Limb (tissue), 2 donors: ENCODE results near the gene HIVEP2.

Experiments
- DNase-seq, 2 donors: peaks; one replicate each; pipeline ENCODE4 v3.0.0-alpha.2; 2016; ENCODE audit errors: extremely low spot score in 2 of 2

HIVEP2 gene

GRCh38 chr6:142790257-142790656, 154.7 kb downstream of the HIVEP2 start:
- DNase-seq, result no peak

- DNase-seq, result no peak
Observed at GRCh38 chr6:142787422-142787821, 157.6 kb downstream of the HIVEP2 start.

- DNase-seq, result no peak
Observed at GRCh38 chr6:142786476-142786875, 158.5 kb downstream of the HIVEP2 start.

DNA sequence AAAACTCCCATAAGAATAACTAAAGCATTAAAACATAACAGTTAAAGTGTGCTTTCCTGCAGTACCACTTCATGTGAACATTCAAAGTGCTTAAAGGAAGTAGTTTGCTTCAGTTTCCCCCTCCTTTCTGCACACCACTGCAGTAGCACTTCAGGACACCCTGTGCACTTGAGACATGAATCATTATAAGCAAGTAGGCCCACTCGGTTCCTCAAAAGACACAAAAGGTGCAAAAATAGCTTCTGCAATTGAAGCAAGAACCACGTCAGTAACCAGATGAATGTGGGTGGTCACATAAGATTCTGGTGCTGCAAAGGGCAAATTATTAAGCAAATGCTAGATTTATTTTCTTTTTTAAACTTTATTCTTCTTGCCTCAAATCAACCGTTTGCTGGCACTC, 160.6 kb downstream of the HIVEP2 start:
- no peak for DNase-seq

DNA sequence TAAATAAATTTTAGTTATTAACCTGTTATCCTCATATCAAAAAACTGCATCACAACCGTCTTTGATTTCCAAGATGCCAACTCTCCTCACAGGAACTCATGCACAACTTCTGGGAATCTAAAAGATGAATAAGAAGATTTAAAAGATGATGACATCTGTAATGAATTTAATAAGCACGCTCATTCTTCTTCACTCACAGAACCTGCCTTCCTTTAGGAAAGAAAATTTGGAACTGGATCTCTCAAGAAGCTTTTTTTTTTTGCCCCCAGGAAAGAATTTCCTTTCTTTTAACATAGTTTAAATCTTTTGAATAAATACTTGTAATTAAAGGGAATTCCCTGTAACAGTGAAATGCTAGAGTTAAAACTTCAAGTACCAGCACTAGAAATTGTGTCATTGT, 161.5 kb downstream of the HIVEP2 start:
- no peak for DNase-seq

DNA sequence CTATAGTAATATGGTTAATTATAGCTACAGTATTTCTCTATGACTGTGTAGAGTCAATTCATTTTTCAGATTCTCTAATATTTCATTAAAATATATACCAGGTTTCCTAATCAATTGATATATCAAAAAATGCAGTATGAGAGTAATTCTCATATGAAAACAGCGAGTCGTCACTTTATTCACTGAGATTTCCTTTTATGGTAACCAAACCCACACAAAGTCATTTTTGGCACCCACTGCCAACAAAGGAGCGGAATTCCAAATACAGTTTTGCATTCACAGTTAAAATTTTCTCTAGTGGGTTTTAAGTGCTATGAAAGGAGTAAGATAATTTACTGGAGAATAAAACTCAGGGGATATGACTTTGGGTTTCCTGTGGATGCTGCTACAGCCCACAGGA, 163.8 kb downstream of the HIVEP2 start:
- no peak for DNase-seq

DNA sequence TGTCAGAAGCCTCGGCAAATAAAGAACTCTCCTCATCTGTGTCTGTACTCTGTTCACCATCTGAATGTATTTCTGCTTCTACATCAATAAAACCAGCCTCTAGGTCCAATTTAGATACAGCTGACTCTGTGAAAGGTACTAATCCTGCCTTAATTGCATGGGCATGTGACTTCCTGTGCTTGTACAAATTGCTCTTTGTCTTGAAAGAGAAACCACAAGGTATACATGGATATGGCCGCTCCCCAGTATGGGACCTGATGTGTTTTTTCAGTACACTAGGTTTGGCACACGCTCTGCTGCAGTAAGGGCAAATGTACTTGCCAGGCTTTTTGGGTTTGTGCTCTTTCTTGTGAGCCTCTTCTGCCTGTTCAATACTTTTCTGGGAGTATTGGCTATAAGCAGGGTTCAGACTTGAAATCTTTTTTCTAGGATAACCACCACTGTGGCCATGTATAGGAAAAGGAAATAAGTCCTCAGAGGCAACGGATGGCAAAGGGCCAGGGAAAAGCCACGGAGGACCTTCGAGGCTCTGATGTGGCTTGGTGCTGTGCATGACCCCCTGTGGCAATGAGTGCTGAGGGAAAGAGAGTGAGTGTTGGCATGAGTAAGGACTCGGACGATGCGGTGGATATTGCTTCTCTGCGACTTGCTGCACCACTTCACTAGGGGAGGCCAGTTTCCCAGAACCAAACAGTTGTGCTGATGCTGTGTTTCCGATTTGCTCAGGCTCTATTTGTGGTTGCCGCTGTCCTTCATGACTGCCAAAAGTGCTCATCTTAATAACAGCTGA, 170.9 kb downstream of the HIVEP2 start:
- DNase-seq, result no peak

GRCh38 chr6:142773324-142773723, 171.7 kb downstream of the HIVEP2 start:
- DNase-seq, result no peak

- DNase-seq, result no peak
Observed at GRCh38 chr6:142771162-142771561, 173.8 kb downstream of the HIVEP2 start.

- DNase-seq, result no peak
Observed at GRCh38 chr6:142765306-142765705, 179.7 kb downstream of the HIVEP2 start.

GRCh38 chr6:142764311-142764710, 180.7 kb downstream of the HIVEP2 start:
- no peak for DNase-seq

DNA sequence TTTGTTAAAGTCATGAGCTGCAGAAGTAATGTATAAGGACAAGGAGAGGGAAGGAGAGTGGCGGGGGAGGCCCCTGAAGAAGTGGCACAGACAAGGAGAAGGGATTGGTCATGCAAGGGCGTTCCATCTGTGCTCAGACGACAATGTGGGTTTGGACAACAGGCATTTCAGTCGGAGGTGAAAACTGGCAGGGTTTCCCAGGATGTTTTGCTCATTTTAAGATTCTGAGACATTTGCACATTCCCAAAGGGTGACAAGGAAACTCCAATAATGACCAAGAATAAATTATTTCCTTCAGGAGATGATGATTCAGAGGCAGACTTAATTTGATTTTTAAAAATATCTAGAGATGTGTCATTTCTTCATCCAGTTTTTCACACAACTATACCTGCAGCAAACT, 181.8 kb downstream of the HIVEP2 start:
- no peak for DNase-seq

DNA sequence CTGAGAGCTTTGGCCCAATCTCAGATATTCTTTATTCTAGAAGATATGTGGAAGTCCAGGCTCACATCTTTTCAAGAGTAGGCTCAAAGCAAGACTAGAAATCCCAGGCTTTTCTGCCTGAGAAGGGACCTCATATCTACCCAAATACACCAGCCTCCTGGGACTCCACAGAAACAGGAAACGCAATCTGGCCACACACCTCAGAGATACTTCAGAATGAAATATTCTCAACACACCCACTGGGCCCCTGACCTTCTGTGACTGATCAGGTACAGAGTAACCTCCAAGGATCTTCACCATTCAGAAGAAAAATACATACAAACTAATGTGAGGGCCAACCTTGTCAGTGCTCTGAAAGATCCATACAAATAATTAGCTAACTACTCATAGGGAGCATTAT, 183.2 kb downstream of the HIVEP2 start:
- no peak for DNase-seq

- no peak for DNase-seq
Observed at GRCh38 chr6:142760152-142760551, 184.8 kb downstream of the HIVEP2 start.

GRCh38 chr6:142758629-142759025, 186.3 kb downstream of the HIVEP2 start:
- no peak for DNase-seq

- no peak for DNase-seq
Observed at GRCh38 chr6:142757852-142758628, 186.9 kb downstream of the HIVEP2 start.

DNA sequence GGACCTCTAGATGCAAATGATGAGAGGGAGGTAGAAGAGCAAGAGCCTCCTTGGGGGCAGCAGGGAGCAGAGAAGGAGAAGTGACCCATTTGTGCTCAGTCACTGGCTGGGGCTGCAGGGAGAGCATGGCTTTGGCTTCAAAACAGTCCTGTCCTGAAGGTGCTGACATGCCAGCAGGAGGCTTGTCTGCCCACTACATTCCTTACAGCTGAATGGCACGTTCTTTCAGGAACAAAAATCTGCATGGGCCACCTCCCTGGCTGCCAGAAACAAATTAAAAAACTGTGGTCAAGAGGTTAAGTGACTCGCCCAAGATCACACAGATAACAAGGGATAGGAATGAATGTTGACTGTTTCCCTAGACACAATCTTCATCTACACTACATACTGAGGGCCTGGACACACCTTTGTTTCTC, 188.8 kb downstream of the HIVEP2 start:
- DNase-seq, result no peak

GRCh38 chr6:142753196-142753595, 191.8 kb downstream of the HIVEP2 start:
- no peak for DNase-seq

- DNase-seq, result no peak
Observed at GRCh38 chr6:142752348-142752747, 192.6 kb downstream of the HIVEP2 start.

- DNase-seq, result no peak
Observed at GRCh38 chr6:142751452-142751851, 193.5 kb downstream of the HIVEP2 start.

- DNase-seq, result no peak
Observed at GRCh38 chr6:142750998-142751397, 194.0 kb downstream of the HIVEP2 start.

GRCh38 chr6:142749556-142749955, 195.4 kb downstream of the HIVEP2 start:
- no peak for DNase-seq

DNA sequence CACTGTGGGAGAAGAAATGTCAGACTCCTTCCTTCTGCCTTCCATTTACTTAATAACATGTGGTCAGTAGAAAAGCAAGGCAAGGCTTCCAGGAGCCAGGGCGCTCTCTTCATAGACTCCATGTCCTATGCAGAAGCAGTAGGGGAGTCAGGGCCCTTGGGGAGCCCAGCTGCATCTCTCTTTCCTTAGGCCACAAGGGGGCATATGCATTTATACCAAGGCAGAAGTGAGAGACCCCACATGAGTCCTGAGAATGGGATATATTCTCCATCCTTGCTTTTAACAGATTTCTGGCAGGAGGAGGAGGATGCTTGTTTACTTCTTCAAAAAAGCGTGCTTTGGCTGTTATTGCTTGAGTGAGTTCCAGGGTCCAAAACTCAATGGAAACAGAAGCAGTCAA, 198.5 kb downstream of the HIVEP2 start:
- DNase-seq, result no peak
